ENCODE measurements around the gene SMC1A. TPM values are rescaled to one million over a fixed set of nuclear protein-coding genes. Genes with fewer than 3 reads are reported as not detected.

Gene SMC1A
- total RNA-seq, 1 experiment from 2014 or later: 27.3 TPM

DNA sequence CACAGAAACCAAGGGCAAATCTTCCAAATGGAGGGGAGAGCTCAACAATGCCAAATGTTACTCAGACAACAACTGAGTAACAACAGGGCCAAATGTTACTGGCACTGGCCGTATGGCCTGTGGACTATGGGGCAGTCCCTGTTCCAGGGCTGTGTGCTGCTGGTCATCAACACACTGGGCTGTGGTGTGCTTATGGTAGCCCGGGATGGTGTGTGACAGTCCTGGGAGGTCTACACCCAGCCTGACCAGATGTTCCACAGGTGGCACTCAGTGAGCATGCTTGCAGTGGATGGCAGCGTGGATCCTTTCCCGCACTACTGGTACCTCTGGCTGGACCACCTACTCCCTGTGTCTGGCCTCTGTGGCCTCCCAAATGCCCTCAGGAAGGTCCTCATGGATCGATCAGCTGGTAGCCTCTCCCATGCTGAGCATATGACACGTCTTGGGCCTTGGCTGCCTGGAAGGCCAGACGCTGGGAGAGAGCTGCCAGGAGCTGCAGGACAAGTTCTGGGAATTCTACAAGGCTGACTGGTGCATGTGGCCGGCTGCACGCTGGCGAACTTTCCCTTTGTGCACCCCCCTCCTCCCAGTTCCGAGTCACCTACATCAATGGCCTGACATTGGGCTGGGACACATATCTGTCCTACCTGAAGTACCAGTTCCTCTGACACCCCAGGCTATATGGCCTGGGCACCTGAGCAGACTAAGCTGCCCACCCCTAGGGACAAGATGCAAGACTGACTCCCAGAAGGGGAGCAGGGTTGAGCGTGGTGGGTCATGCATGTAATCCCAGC lies 81.4 kb downstream of the SMC1A start:
- no peak for DNase-seq (ENCODE audit: low read depth)

GRCh38 chrX:53337101-53337500 lies 85.4 kb downstream of the SMC1A start:
- no peak for DNase-seq (ENCODE audit: low read depth)

DNA sequence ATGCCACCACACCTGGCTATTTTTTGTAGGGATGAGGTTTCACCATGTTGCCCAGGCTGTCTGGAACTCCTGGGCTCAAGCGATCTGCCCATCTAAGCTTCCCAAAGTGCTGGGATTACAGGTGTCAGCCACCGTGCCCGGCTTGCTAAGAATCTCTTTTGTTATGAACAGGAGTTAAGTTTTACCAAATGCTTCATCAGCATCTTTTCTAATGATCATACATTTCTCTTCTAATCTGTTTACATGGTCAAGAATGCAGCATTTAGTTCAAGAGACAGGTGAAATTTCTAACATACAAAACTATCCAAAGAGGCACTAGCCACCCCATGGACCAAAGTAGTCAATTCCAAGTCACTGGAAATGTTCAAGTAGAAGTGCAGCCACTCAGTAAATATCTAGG lies 88.6 kb downstream of the SMC1A start:
- DNase-seq (ENCODE audit: low read depth): no peak

DNA sequence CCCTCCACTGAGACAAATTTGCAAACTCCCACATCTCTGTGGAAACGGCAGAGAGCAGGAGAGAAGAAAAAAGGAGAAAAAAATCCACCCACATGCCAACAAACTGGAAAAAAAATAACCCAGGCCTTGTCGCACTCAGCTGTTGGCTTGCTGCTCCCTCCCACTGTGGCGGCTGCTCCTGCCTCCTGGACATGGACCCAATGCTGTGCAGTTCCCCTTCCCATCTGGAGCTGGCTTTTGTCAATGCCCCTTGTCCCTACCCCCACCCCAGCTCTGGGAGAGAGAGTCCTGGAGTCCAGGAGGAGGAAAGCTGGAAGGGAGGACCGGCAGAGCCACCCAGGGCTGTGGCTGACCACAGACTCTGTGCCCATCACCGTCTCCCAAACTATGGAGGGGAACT lies 90.2 kb downstream of the SMC1A start:
- no peak for DNase-seq (ENCODE audit: low read depth)

GRCh38 chrX:53330331-53330730 lies 92.1 kb downstream of the SMC1A start:
- DNase-seq (ENCODE audit: low read depth): no peak

DNA sequence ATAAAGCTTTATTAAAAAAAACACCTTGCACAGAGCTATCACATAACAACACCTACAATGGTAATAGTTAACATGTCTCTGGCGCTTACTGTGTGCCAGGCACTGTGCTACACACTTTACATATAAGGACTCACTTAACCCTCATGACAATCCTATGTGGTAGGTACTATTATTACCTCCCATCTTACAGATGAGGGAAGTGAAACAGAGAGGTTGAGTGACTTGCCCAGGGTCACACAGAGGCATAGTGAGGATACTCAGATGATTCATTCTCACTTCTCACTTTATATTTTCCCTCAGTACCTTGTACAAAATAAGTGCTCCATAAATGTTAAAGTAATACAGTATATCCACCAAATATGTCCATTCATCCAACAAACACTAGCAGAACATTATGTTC lies 97.7 kb downstream of the SMC1A start:
- no peak for DNase-seq (ENCODE audit: low read depth)

Other genes starting within 250 kb of the SMC1A start
- gene KDM5C, start 197.4 kb downstream of the SMC1A start, total RNA-seq (2014; rRNA removed; shearing (Covaris generic)): 44.1 and 55.8 TPM in 2 replicates
- 1.8 and 4.1 TPM in 2 replicates for gene IQSEC2, start 141.1 kb downstream of the SMC1A start, total RNA-seq (2014; rRNA removed; shearing (Covaris generic))
- 0.27 and 1.3 TPM in 2 replicates for gene RIBC1, start 219 bp upstream of the SMC1A start, total RNA-seq (2014; rRNA removed; shearing (Covaris generic))
- gene HSD17B10, start 11.7 kb upstream of the SMC1A start, total RNA-seq (2014; rRNA removed; shearing (Covaris generic)): 131 and 166 TPM in 2 replicates